Esophagus muscularis mucosa (tissue), 3 donors: Measurements from ENCODE around the gene CNPY3.

Experiments
- POLR2AphosphoS5 ChIP-seq, 2 donors: sonication (generic); formaldehyde crosslinking; IDR thresholded peaks; one replicate each; pipeline ENCODE4 v1.6.1; 2017; ENCODE audit warnings: antibody characterized with exemption in 2 of 2
- TF ChIP-seq, protein P1 (sequence below), 3 experiments: fragments of 200-600 bp in 2 of 3; fragments of 450-650 bp in 1 of 3; sonication (generic) in 2 of 3; IDR thresholded peaks; one replicate each; pipeline ENCODE4 v1.5.1; 2017 to 2019; ENCODE audit warnings: antibody characterized with exemption in 3 of 3, mild to moderate bottlenecking in 2 of 3, moderate library complexity in 1 of 3

DNA sequence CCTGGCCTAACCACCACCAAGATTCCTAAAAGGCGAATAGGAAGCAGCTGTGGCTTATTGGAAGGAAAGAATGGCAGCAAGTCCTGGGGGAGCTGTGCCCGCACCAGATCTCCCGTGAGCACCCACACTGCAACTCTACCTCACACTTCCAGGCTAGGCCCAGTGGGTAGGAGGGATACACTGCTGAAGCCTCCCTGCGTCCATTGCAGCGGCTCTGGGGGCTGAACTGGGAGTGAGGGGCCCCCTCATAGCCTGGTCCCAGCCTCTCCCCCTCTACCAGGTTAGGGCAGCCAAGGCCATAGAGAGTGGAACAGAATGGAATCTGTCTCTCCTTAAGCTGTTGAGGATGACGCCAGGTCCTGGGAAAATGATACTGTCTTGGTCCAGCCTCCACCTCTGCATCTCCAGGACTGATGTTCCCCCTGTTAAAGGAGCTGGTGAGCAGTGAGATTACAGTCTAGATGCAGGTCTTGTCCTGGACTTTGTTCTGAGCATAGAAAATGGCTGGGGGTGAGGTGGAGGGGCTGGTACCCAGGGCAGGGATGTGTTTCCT lies 11.3 kb downstream of the CNPY3 start:
- no peak for TF ChIP-seq POLR2AphosphoS5 (IDR thresholded peaks at IDR 0.05)
- TF ChIP-seq, protein P1, sequence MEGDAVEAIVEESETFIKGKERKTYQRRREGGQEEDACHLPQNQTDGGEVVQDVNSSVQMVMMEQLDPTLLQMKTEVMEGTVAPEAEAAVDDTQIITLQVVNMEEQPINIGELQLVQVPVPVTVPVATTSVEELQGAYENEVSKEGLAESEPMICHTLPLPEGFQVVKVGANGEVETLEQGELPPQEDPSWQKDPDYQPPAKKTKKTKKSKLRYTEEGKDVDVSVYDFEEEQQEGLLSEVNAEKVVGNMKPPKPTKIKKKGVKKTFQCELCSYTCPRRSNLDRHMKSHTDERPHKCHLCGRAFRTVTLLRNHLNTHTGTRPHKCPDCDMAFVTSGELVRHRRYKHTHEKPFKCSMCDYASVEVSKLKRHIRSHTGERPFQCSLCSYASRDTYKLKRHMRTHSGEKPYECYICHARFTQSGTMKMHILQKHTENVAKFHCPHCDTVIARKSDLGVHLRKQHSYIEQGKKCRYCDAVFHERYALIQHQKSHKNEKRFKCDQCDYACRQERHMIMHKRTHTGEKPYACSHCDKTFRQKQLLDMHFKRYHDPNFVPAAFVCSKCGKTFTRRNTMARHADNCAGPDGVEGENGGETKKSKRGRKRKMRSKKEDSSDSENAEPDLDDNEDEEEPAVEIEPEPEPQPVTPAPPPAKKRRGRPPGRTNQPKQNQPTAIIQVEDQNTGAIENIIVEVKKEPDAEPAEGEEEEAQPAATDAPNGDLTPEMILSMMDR (IDR thresholded peaks at IDR 0.05) = no peak
